Endothelial cell of umbilical vein (primary cell): Measurements from ENCODE around the gene RASA4.
"Not testable (repeated sequence)": the region's sequence is repeated elsewhere in the genome, so short reads cannot be mapped to it uniquely, and the experiment has no call there.

Source experiments
- CTCF ChIP-seq, 2 donors: IDR thresholded peaks; 1 replicate in 1 of 2; 2 replicates in 1 of 2; pipeline ENCODE4 v1.5.1; 2011; ENCODE audit warnings: low read length in 2 of 2, mild to moderate bottlenecking in 2 of 2, moderate library complexity in 2 of 2, control low read depth in 1 of 2, inconsistent platforms in 1 of 2, low read depth in 1 of 2; ENCODE audit not compliant: insufficient read depth in 1 of 2; ENCODE audit errors: extremely low read depth in 1 of 2
- EZH2 ChIP-seq: IDR thresholded peaks from 2 replicates; pipeline ENCODE4 v1.6.1; 2012; ENCODE audit warnings: borderline replicate concordance, low read depth, mild to moderate bottlenecking, moderate library complexity, low read length, inconsistent platforms; ENCODE audit not compliant: severe bottlenecking
- MAX ChIP-seq: IDR thresholded peaks from 2 replicates; pipeline ENCODE4 v1.6.1; 2011; ENCODE audit not compliant: insufficient read depth, insufficient read length
- MYC ChIP-seq: IDR thresholded peaks from one replicate; pipeline ENCODE4 v1.6.1; 2011; ENCODE audit warnings: mild to moderate bottlenecking, low read depth, low read length
- POLR2A ChIP-seq: IDR thresholded peaks from 2 replicates; pipeline ENCODE4 v1.6.1; 2012; ENCODE audit warnings: low read depth, mild to moderate bottlenecking, control low read depth, low read length
- POLR2AphosphoS5 ChIP-seq: IDR thresholded peaks from 2 replicates; pipeline ENCODE4 v1.6.1; 2012; ENCODE audit warnings: low read depth, mild to moderate bottlenecking, control low read depth, low read length, moderate library complexity; ENCODE audit not compliant: insufficient read depth

- not testable (repeated sequence) for TF ChIP-seq CTCF (IDR thresholded peaks at IDR 0.05; ENCODE audit: extremely low read depth in 1 of 2, insufficient read depth in 1 of 2, low read depth in 1 of 2, low read length in 2 of 2); POLR2AphosphoS5; POLR2A; EZH2; MYC; MAX
These were observed 84.4 kb downstream of the RASA4 start for GRCh38 chr7:102532127-102532526.
